Neural crest cell (in vitro differentiated cells): Measurements from ENCODE around the gene CACNA2D3. TPM values are rescaled to one million over a fixed set of nuclear protein-coding genes. Genes with fewer than 3 reads are reported as not detected.

Experiments used
- DNase-seq: peaks from one replicate; pipeline ENCODE4 v3.0.0; 2021; ENCODE audit warnings: low read depth, mixed read lengths, low spot score
- H3K27ac Mint-ChIP-seq: one replicate; pipeline ENCODE4 v1.8.0; 2021; ENCODE audit warnings: mild to moderate bottlenecking, mixed read lengths; ENCODE audit not compliant: unreplicated experiment
- H3K27me3 Mint-ChIP-seq: 2 replicates; pipeline ENCODE4 v1.8.0; 2021; ENCODE audit warnings: low read depth, mild to moderate bottlenecking, mixed read lengths
- H3K36me3 Mint-ChIP-seq: 2 replicates; pipeline ENCODE4 v1.8.0; 2021; ENCODE audit warnings: low read depth, mild to moderate bottlenecking, mixed read lengths
- H3K4me1 Mint-ChIP-seq: 2 replicates; pipeline ENCODE4 v1.8.0; 2021; ENCODE audit warnings: mixed read lengths
- H3K4me3 Mint-ChIP-seq: one replicate; pipeline ENCODE4 v1.8.0; 2021; ENCODE audit warnings: mild to moderate bottlenecking, mixed read lengths
- H3K9me3 Mint-ChIP-seq: 2 replicates; pipeline ENCODE4 v1.8.0; 2021; ENCODE audit warnings: mixed read lengths
- CTCF ChIP-seq: fragments of 200-600 bp; sonication (generic); conservative IDR thresholded peaks from 2 replicates; pipeline ENCODE4 v1.5.0; 2021; ENCODE audit warnings: antibody characterized with exemption, mild to moderate bottlenecking
- total RNA-seq: library from RNA; stranded (reverse); gene quantifications from 2 replicates; pipeline ENCODE4 v1.2.1, GENCODE V29; 2021

CACNA2D3 gene
- total RNA-seq, 1 donor from 2014 or later = 0.82 TPM

GRCh38 chr3:54950391-54951003 is 828.1 kb downstream of the CACNA2D3 start:
- no peak for TF ChIP-seq CTCF
- no peak for DNase-seq
- no peaks in the 10 kb centered on the region for H3K9me3 Mint-ChIP-seq
- peaks cover 28% of the 10 kb centered on the region for H3K4me1 Mint-ChIP-seq
- no peak overlapping the region for H3K4me3 Mint-ChIP-seq
- no peaks in the 10 kb centered on the region for H3K36me3 Mint-ChIP-seq
- no peaks in the 10 kb centered on the region for H3K27me3 Mint-ChIP-seq
- peak overlapping the region; percentile 15 for H3K27ac Mint-ChIP-seq

GRCh38 chr3:54951405-54951804 is 829.1 kb downstream of the CACNA2D3 start:
- Mint-ChIP-seq H3K27ac (no peak overlapping the region), H3K36me3 (no peaks in the 10 kb centered on the region), H3K27me3 (no peaks in the 10 kb centered on the region), H3K4me1 (peaks cover 28% of the 10 kb centered on the region), H3K9me3 (no peaks in the 10 kb centered on the region), H3K4me3 (no peak overlapping the region)
- DNase-seq = peak; percentile 58
- TF ChIP-seq CTCF = peak; percentile 61

- Mint-ChIP-seq H3K4me3 (no peak overlapping the region), H3K27ac (peak overlapping the region; percentile 91), H3K27me3 (no peaks in the 10 kb centered on the region), H3K4me1 (peaks cover 28% of the 10 kb centered on the region), H3K9me3 (no peaks in the 10 kb centered on the region), H3K36me3 (no peaks in the 10 kb centered on the region)
- no peak for DNase-seq
- TF ChIP-seq CTCF = no peak
These were observed 831.7 kb downstream of the CACNA2D3 start for GRCh38 chr3:54954022-54954421.

GRCh38 chr3:54954521-54954920 is 832.2 kb downstream of the CACNA2D3 start:
- H3K4me3 Mint-ChIP-seq = no peak overlapping the region
- no peaks in the 10 kb centered on the region for H3K27me3 Mint-ChIP-seq
- no peak for TF ChIP-seq CTCF
- H3K36me3 Mint-ChIP-seq = no peaks in the 10 kb centered on the region
- no peaks in the 10 kb centered on the region for H3K9me3 Mint-ChIP-seq
- DNase-seq = no peak
- peaks cover 28% of the 10 kb centered on the region for H3K4me1 Mint-ChIP-seq
- no peak overlapping the region for H3K27ac Mint-ChIP-seq

GRCh38 chr3:54955496-54955895 is 833.1 kb downstream of the CACNA2D3 start:
- H3K4me3 Mint-ChIP-seq = no peak overlapping the region
- no peaks in the 10 kb centered on the region for H3K36me3 Mint-ChIP-seq
- H3K27me3 Mint-ChIP-seq = no peaks in the 10 kb centered on the region
- no peak overlapping the region for H3K27ac Mint-ChIP-seq
- DNase-seq = no peak
- TF ChIP-seq CTCF = no peak
- H3K4me1 Mint-ChIP-seq = peaks cover 25% of the 10 kb centered on the region
- H3K9me3 Mint-ChIP-seq = no peaks in the 10 kb centered on the region
